GM10248 (cell line): Measurements from ENCODE around the gene PDE1C.

Source experiments
- CTCF ChIA-PET: fragments of 300-600 bp; sonication (Branson Sonifier 250); formaldehyde crosslinking; extraction: SDS; loops from one replicate; lab custom pipeline; 2021; ENCODE audit warnings: antibody characterized with exemption; lab: Yijun Ruan, JAX
- POLR2A ChIA-PET: fragments of 350-650 bp; sonication (Branson Sonifier 250); formaldehyde crosslinking; extraction: SDS; loops from one replicate; lab custom pipeline; 2020; ENCODE audit warnings: antibody characterized with exemption; lab: Yijun Ruan, JAX
- DNase-seq: peaks from one replicate; pipeline ENCODE4 v3.0.0; 2012; ENCODE audit errors: extremely low spot score
- TF ChIP-seq, protein P1 (sequence below): IDR thresholded peaks from 2 replicates; pipeline ENCODE4 v1.5.1; 2012; ENCODE audit warnings: mild to moderate bottlenecking, low read depth; ENCODE audit errors: extremely low read depth, missing control alignments, control extremely low read depth

PDE1C gene

DNA sequence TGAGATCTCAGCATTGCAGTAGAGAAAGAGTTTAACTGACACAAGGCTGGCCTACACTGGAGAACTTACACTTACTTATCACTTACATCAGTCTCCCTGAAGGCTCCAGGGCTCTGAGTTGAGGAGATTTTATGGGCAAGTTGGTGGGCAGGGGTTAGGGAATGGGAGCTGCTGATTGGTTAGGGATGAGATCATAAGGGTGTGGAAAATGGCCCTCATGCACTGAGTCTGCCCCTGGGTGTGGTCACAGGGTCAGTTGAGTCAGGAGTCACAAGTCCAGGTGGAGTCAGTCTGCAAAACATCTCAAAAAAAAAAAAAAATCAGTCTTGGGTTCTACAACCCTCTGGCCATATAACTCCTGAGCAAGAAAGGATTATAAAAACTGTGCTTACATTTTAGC is 322.7 kb downstream of the PDE1C start:
- ChIA-PET CTCF (no interaction called here), POLR2A (no interaction called here)
- DNase-seq: no peak
- TF ChIP-seq, protein P1, sequence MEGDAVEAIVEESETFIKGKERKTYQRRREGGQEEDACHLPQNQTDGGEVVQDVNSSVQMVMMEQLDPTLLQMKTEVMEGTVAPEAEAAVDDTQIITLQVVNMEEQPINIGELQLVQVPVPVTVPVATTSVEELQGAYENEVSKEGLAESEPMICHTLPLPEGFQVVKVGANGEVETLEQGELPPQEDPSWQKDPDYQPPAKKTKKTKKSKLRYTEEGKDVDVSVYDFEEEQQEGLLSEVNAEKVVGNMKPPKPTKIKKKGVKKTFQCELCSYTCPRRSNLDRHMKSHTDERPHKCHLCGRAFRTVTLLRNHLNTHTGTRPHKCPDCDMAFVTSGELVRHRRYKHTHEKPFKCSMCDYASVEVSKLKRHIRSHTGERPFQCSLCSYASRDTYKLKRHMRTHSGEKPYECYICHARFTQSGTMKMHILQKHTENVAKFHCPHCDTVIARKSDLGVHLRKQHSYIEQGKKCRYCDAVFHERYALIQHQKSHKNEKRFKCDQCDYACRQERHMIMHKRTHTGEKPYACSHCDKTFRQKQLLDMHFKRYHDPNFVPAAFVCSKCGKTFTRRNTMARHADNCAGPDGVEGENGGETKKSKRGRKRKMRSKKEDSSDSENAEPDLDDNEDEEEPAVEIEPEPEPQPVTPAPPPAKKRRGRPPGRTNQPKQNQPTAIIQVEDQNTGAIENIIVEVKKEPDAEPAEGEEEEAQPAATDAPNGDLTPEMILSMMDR: no peak

DNA sequence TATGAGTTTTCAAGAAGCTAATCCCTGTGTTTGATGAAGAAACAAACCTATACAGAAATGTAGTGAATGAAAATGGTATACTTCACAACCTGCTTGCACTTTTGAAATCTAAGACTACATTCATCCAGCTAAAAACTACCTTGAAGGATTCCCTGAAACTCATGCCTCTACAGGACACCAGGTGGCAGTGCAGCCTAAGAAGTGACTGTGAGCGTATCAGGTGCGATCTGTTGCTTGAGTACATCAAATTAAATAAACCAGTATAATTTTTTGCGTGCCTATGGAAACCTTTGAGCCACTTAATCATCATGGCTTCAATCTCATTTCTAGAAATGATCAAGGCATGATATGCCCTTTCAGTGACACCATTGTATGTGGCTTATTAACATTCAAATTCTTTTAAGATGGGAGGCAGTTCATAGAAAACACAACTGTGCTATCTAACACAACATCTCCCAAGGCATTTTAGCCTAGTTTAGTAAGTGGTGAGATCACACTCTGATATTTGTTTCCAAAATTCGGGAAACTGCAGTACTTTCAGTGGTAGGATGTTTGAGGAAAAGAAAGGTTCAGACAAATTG is 325.8 kb downstream of the PDE1C start:
- peak; percentile 38 for DNase-seq
- ChIA-PET POLR2A (no interaction called here), CTCF (interaction anchor here (0.6 to 2.5 kb wide), 22 partner anchors 10 to 735 kb away, joined by 3 to 59 read pairs (median 4); no protein-coding TSS in a partner anchor)
- TF ChIP-seq, protein P1: peak; percentile 73

DNA sequence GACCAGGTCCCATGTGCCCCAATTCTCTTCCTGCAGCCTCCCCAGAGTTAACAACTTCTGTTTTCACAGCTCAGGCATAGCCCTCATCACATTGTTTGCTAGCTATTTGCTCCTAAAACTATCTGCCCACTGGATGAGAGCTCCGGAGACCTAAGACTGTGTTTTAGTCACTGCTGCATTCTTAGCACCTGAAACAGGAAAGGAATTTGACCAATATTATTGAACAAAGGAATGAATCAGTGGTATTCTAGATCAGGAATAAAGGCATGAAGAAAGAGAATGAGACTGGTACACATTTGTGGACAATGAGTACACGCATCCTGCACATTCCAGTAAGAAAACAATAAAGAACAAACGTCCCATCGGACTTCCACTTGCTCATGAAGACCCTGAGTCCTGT is 328.4 kb downstream of the PDE1C start:
- TF ChIP-seq, protein P1: no peak
- DNase-seq: no peak
- CTCF ChIA-PET: interaction anchor here (0.8 to 2.4 kb wide), 5 partner anchors 42 to 606 kb away, joined by 3 to 9 read pairs (median 3); no protein-coding TSS in a partner anchor
- POLR2A ChIA-PET: no interaction called here

DNA sequence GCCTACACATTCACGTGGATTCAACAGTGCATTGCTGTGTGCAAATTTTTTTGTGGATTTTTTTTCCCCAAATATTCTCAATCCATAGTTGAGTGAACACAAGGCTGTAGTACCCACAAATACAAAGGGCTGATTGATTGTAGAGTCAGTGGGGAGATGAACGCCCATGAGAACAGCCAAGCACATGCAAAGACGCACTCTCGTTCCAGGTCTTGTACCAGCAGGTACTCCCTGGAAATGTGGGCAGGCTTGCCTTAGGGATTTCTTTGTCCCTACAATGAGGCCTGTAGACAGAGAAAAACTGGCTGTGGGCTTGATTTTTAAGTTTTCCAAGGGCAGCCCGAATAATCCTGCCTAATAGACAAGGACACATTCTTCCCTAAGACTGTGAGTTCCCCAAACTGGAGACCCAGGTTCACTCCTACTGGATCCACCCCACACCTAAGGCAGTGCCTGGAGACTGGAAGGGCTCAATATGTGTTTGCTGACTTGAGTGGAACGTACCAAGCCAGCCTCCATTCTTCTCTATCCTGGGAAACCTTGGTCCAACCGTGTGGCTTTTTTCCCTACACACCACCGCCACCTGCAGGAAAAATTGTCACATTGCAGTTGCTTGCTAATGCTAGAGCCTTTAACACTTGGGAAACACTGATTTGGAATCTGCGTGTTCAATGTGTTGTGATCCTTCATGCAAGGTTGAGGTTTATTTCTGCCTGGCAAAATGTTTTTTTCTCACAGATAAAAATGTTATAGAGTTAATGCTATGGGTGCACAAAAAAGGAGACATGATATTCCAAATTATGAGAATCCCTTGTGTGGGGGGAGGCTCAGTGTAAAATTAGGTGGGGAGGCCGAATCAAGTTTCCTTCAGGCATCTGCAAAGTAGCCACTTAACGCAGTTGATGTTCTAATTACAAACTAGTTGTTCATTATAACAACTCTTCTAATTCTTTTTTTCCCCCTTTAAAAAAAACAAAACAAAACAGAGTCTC is 333.9 kb downstream of the PDE1C start:
- TF ChIP-seq, protein P1: peak; percentile 80
- DNase-seq: peak; percentile 44
- ChIA-PET CTCF (interaction anchor here (0.9 to 1.8 kb wide), 7 partner anchors 9 to 615 kb away, joined by 3 to 15 read pairs (median 6); no protein-coding TSS in a partner anchor), POLR2A (no interaction called here)

DNA sequence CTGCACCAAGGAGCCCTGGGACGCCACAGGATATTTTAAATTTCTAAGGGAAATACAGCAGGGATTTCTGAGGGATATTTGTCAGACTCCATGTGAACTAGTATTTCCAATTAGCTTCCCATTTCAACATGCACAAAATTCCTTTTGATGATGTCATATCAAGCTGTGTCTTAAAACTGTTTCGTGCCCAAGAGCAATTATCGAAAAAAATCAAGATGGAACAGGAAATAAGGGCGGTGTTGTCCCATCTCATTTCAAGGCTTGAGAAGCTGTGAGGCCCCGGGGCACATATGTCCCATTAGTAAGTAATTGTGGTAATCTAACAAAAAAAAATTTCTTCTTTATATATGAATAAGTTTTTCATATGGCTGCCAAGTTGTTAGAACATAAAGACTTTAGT is 335.8 kb downstream of the PDE1C start:
- POLR2A ChIA-PET: no interaction called here

More for the DNA sequence above, 335.8 kb downstream of the PDE1C start:
- DNase-seq: no peak
- CTCF ChIA-PET: interaction anchor here (1.1 to 2.1 kb wide), 4 partner anchors 291 to 601 kb away, joined by 3 to 9 read pairs (median 4); no protein-coding TSS in a partner anchor
- TF ChIP-seq, protein P1: no peak
